SH-SY5Y (cell line): ENCODE measurements around the gene SMYD3.

ENCODE experiments used
- GATA2 ChIP-seq: IDR thresholded peaks from 2 replicates; pipeline ENCODE4 v1.6.1; 2011; ENCODE audit warnings: mild to moderate bottlenecking, low read depth, low read length
- GATA3 ChIP-seq: IDR thresholded peaks from 2 replicates; pipeline ENCODE4 v1.6.1; 2011; ENCODE audit warnings: low read depth, mild to moderate bottlenecking, low read length, moderate library complexity

Gene SMYD3

DNA sequence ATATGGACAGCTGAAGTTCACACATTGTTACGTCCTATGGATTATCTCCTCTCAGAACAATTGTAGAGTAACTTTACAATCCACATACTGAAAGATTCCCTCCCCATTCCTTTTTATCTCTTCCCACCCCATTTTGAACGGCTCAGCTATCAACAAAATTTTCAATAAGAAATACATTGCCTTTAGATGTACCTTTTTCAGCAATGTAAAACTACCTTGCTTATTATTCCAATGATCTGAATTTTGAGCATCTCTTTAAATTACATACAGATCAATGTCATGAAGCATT, 503.7 kb downstream of the SMYD3 start:
- TF ChIP-seq GATA2: no peak
- TF ChIP-seq GATA3: no peak

DNA sequence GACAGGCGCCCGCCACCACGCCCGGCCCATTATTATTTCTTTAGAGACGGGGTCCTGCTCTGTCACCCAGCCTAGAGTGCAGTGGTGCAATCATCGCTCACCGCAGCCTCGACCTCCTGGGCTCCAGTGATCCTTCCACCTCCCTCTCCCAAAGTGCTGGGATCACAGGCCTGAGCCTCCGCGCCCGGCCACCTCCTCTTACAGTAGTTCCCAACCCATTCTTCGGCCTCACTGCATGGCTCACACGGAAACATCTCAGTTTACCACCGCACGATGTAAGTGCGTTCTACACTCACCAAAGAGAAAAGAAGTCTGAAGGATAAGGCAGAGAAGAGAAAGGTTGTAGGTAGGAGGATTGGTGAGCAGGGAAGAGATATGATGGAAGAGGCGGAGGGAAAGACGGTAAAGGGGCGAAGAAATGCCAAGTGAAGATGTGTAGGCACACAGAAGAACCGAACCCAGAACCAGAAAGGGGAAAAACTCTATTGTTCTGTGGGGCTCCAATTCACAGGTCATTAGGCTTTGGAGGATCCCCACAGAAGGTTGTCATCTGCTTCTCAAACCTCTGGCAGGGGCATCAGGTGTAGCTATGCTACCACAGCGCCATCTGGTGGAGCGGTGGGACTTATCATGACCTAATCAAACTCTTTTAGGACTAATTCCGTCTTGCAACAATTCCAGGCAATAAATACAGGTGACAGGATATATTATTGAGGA, 504.2 kb downstream of the SMYD3 start:
- no peak for TF ChIP-seq GATA3
- TF ChIP-seq GATA2: peak; percentile 54

DNA sequence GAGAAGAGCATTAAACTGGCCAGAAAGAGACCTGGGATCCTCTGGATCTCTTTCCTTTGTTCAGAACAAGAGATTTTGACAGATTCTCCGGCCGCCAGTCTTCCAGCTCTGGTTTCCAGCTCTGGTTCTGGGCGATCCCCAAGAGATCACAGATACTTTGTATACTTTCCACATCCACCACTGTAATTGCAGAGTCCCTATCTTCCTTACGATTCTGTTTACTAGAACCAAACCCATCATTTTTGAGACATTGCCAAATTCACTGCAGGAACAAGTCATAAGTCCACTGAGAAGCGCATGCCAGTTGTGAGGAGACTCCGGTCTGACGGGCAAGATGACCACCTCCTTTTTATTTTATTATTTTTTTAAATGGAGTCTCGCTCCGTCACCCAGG, 505.2 kb downstream of the SMYD3 start:
- TF ChIP-seq GATA3: no peak
- TF ChIP-seq GATA2: no peak

DNA sequence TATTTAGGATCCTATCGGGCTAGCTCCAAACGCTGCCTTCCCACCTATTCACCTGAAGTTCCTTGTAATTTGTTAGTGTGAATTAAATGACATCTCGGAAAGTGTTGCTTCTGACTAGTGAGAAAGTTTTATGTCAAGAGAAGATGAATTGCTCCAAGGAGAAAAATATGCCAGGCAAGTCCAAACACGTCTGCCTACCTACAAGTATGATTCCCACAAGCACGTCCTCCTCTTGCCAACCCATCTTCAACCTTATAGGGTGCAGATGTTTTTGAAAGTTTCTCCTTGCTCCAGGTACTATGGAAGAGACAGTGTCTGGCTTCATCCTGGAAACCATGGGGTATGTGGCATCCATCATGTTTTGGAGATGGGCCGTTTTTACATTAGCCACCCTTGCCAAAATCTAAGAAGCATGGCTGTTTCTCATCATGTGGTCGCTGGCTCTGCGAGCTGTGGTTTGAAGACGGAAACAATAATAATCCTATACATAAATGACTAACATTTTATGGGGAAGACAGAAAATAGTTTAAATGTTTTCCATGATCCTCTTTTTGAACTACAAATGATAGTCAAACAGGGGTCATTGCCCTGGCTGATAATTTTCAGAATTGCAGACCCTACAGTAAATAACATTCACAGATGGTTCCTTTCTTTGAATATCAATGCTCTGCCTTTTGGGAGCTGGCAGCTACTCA, 505.8 kb downstream of the SMYD3 start:
- TF ChIP-seq GATA3 (no peak), GATA2 (no peak)

DNA sequence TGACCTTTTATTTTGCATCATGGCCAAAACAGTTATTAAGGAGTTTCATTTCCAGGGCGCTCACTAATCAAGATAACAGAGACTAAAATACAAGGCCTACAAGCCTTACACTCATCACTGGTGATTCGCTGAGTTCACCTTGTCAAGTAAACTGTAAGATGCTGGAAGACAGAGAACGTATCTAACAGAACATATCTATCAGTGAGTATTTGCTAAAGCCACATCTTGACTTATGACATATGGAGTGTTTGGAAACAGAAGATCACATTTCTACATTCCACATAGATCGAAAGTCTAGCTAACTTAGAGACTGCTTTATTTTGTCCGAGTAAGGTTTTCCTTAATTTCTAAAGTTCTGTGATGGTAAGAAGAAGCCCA, 506.5 kb downstream of the SMYD3 start:
- TF ChIP-seq GATA3: no peak
- no peak for TF ChIP-seq GATA2

DNA sequence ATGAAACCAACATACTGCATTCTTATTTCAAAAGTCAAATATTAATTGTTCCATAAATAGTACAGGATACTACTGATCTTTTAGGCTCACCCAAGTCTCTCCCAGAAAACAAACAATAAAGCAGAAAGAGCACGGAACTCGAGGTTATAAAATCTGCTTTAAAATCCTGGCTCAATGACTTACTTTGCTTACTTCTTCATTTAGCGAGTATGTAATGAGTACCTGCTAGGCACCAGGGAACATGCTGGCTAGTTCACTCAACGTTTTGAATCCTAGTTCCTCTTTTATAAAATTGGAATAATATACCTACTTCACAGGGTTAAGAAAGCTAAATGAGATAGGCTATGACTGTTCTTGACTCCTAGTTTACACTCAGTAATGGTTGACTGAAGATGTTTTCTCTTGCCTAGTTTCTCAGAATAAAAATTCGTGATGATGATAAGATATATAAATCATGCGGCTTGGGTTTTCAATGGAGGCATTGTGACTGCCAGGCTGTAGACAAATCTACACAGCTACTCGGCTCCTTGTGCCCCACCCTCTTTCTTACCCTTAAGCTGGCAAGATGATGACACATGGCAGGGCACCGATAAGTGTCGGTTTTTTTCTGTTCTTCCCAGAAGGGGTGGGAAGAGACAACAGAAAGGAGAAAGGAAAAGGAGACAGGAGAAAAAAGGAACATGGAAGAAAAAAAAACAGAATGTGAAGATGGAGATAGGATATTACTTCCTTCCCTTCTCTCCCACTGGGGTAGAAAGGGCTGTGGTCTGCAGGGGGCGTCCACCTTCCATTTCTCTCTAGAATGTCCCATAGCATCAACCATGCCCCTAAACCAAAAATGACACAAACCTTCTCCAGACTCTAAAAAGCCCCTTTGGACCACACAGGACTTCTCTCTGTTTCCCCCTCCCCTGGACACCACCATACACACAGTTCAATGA, 507.1 kb downstream of the SMYD3 start:
- TF ChIP-seq GATA3 (no peak), GATA2 (no peak)

DNA sequence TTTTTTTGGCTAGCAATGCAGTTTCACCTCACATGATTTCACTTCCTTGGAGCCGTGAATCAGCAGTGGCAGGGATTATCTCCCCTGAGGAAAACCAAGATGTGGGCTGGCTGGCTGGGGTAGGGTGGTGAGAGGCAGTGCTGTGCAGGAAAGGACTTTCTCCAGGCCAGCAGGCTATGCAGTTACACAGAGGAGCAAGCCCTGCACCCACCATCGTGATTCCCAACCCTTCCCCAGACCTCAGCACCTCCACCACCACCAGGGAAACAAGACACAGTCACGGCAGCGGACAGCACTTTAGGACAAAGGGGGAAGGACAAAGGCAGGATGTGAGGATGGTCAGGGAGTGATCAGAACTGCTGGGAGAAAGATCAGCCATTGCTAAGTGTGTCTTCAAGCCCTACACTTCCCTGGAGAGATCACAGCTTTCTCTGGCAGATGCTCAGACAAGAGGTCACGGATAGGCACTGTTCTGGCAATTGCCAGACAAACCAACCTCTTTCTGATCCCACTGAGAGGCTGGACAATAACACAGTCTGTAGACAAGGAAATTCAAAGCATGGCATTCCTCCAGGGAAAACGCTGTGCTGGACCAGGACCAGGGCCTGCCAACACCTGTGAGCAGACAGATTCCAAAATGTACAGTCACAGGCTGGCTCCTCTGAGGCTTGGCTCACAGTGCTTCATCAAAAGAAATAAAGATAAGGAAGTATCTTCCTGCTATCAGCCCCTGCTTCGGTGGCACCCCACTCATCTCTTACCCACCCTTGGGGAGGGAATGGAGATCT, 509.4 kb downstream of the SMYD3 start:
- TF ChIP-seq GATA3: no peak
- no peak for TF ChIP-seq GATA2

DNA sequence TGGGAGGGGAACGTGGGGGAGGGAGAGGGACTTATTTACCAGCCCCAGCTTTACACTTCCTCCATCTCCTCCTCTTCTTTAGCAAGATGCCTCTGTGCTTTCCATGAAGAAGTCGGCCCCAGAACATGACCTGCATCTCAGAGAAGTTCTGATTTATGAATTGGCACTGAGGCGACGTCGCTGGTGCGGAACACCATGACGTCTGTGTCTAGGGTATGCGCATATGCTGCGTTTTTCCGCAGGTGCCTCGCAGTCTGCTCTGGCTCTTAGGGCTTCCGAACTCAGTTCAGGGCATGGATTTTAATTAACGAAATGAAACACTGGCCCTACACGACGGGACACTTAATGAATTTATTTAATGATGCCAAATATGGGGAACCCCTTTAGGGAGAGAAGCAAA, 510.3 kb downstream of the SMYD3 start:
- TF ChIP-seq GATA3 (no peak), GATA2 (no peak)

DNA sequence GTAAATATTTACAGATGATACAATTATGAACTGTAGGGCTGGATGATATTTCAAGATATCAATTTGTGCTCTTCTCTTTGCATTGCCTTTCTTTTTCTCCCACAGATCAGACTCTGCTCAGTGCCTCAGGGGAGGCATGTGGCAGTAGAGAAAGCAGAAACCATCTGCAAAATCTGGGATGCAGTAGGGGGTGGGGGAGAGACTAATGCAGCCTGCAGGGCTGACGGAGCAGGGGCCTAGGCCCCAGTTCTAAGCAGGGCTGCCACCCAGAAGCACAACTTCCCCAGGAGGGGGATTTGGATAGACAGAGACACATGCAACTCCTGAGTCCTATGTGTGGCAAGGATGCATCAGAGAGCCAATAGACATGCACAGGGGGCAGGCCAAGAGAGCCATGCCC, 511.6 kb downstream of the SMYD3 start:
- TF ChIP-seq GATA3 (peak; percentile 55; the same call in 1 of the 2 replicates), GATA2 (peak; percentile 88)

DNA sequence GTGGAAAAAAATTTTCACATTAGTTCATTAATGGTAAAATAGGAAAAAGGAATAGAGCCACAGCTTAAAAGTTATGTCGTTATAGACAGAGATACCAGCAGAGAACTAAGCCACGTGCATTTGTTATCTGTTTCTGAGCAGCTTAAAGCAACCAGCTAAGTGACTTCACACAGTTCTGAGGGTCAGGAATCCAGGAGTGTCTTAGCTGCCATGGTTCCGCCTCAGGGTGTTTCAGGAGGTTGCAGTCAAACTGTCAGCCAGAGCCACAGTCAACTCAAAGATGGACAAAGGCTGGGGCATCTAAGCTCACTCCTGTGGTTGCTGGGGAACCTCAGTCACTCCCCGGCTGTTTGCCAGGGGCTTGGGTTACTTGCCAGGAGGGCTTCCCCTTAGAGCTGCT, 515.8 kb downstream of the SMYD3 start:
- TF ChIP-seq GATA2: no peak
- TF ChIP-seq GATA3: no peak

DNA sequence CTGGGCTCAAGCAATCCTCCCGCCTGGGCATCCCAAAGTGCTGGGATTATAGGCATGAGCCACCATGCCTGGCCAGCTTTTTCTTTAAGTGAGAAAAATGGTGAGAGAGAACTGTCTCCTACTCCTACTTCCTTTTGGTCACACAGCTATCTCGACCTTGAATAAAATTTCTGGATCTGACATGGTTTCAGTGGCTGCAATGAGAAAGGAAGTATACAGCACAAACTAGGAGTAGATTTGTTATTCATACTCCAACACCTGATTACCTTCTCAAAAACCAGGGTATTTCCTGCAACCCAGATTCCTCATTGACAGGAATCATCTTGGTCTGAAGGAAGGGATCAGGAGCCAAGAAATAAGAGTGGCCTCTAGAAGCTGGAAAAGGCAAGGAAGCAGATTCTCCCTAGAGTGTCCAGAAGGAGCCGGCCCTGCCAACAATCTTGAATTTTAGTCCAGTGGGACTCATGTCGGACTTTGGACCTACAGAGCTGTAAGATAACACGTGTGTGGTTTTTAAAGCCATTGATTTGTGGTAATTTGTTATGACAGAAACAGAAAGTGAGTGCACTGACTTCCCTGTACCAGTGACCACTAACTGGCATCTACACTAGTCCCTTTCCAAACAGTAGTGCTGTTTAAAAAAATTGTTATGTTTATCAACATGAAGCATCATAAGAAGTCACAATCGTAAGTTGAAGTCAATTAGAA, 516.6 kb downstream of the SMYD3 start:
- TF ChIP-seq GATA2: no peak
- no peak for TF ChIP-seq GATA3

DNA sequence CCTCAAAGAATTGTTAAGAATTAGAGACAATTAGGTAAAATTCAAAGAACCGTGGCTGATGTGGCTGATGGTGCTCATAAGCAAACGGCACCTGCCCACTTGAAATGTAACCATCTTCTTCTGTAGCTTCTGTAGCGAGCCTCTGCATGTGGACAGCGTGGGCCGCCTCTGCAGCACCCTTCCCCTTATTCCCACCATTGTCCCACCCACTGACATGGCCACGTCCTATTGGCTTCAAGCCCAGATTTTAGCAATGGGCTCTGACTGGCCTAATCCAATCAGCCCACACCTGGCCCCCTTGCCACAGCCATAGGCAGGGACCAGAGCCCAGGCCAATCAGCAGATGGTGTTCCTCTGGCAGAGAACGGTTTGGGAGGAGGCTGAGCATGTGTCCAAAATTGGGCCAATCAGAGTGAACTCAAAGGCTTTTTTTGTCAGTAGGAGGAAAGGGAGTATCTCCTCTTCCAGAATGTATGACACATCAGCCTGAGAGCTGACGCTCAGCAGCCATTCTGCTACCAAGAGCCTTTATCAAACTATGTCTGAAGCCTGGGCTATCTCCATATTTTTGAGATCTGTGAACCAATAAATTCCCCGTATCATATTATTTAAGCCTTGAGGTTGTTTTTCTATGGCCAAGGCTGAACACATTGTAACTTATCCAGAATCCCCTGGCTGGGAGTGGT, 518.5 kb downstream of the SMYD3 start:
- TF ChIP-seq GATA2 (no peak), GATA3 (no peak)

DNA sequence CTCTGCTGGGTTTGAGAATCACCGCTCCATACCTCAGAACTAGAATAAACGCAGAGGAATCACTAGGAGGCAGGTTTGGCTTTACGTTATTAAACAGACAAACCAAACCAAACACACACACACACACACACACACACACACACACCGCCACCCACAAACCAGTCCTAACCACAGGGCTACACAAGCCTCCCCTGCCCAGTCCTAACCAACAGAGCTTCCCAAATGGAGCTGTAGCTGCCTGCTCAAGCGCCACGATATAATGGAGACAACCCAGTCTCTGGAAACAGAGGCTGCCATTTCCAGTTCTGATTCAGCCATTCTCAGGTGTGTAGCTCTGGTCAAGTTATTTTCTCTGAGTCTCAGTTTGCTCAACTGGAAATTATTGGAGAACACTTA, 519.1 kb downstream of the SMYD3 start:
- TF ChIP-seq GATA3 (no peak), GATA2 (no peak)
